ENCODE data around the gene CD200R1L. TPM values are rescaled to one million over a fixed set of nuclear protein-coding genes. Genes with fewer than 3 reads are reported as not detected.

CD200R1L gene
- total and polyA plus RNA-seq, 9 of the 15 experiments (the other 6 are each of a cell fraction or from before 2014, with no cell fraction given): not detected

DNA sequence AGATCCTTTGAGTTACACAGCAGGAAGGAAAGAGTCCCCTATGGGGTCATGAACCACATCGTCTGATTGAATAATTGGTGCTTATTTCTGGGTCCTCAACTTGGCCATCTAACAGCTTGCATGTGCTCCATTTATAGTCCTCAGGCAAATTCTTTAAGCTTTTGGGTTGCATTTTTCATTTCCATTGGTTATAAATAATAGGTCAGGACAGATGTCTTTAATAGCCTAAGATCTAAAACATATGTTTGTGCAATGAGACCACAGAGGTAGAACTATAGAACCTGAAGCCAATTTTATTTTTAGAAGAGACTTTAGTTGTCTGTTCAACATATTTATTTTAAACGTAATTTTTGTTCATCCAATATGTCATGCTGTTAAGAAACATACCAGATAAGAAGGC, 43.2 kb downstream of the CD200R1L start (continued):
- TF ChIP-seq EP400 (IDR thresholded peaks at IDR 0.05): no peak
- no peak for TF ChIP-seq CBFB (CRISPR knock-in tag; IDR thresholded peaks at IDR 0.05)
- no peak for TF ChIP-seq ELF1 (tag; IDR thresholded peaks at IDR 0.05)
- no peak for TF ChIP-seq RFX5 (IDR thresholded peaks at IDR 0.05; ENCODE audit: low read depth, low read length)
- TF ChIP-seq, protein P1, sequence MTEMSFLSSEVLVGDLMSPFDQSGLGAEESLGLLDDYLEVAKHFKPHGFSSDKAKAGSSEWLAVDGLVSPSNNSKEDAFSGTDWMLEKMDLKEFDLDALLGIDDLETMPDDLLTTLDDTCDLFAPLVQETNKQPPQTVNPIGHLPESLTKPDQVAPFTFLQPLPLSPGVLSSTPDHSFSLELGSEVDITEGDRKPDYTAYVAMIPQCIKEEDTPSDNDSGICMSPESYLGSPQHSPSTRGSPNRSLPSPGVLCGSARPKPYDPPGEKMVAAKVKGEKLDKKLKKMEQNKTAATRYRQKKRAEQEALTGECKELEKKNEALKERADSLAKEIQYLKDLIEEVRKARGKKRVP (CRISPR knock-in tag; IDR thresholded peaks at IDR 0.05): no peak
- TF ChIP-seq, protein P2, sequence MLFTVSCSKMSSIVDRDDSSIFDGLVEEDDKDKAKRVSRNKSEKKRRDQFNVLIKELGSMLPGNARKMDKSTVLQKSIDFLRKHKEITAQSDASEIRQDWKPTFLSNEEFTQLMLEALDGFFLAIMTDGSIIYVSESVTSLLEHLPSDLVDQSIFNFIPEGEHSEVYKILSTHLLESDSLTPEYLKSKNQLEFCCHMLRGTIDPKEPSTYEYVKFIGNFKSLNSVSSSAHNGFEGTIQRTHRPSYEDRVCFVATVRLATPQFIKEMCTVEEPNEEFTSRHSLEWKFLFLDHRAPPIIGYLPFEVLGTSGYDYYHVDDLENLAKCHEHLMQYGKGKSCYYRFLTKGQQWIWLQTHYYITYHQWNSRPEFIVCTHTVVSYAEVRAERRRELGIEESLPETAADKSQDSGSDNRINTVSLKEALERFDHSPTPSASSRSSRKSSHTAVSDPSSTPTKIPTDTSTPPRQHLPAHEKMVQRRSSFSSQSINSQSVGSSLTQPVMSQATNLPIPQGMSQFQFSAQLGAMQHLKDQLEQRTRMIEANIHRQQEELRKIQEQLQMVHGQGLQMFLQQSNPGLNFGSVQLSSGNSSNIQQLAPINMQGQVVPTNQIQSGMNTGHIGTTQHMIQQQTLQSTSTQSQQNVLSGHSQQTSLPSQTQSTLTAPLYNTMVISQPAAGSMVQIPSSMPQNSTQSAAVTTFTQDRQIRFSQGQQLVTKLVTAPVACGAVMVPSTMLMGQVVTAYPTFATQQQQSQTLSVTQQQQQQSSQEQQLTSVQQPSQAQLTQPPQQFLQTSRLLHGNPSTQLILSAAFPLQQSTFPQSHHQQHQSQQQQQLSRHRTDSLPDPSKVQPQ (CRISPR knock-in tag; IDR thresholded peaks at IDR 0.05; ENCODE audit: borderline replicate concordance): no peak
- no peak for TF ChIP-seq ASH1L (IDR thresholded peaks at IDR 0.05; ENCODE audit: borderline replicate concordance, low read depth, partially characterized antibody)
- no peak for TF ChIP-seq HDAC6 (IDR thresholded peaks at IDR 0.05; ENCODE audit: low read depth, low read length)
- no peak for TF ChIP-seq KDM2B (CRISPR knock-in tag; IDR thresholded peaks at IDR 0.05)

DNA sequence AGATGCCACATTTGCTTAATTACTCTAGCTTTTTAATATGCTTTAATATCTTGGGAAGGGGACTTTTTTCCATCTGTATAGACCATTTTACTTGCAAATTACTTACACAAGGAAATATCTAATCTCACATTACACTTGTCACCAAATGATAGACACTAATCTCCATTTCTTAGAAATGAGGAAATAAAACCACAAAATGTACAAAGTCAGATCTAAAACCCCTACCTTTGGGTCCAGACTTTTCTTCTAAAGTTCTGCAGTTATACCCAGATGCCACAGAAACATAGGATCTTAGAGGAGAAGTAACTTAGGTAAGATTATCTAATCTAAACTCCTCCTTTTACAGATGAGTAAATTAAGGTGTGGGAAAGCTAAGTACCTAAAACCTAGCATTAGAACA, 44.3 kb downstream of the CD200R1L start:
- Histone ChIP-seq H3K27ac (ENCODE audit: extremely low read depth, low read depth, low read length) (no peak overlapping the region), H3K4me3 (no peak overlapping the region), H3K9me1 (ENCODE audit: control insufficient read depth, insufficient read depth, low read length) (no peaks in the 10 kb centered on the region), H2AFZ (ENCODE audit: low read depth, low read length) (no peak overlapping the region), H3K36me3 (ENCODE audit: control insufficient read depth, insufficient read depth, low read length) (no peaks in the 10 kb centered on the region), H4K20me1 (replicated peaks; ENCODE audit: control insufficient read depth, insufficient read depth, low read length) (no peaks in the 10 kb centered on the region), H3K9me3 (replicated peaks; ENCODE audit: control insufficient read depth, insufficient read depth, low read depth, low read length) (no peaks in the 10 kb centered on the region), H3K4me2 (ENCODE audit: insufficient read depth, low read length) (no peak overlapping the region), H3K27me3 (ENCODE audit: control insufficient read depth in 2 of 2, insufficient read depth in 2 of 2, low read length in 2 of 2) (no peaks in the 10 kb centered on the region), H3K79me2 (ENCODE audit: control insufficient read depth, insufficient read depth, low read length) (no peaks in the 10 kb centered on the region), H3K4me1 (replicated peaks in 1 of 2; ENCODE audit: control insufficient read depth in 2 of 2, insufficient read depth in 2 of 2, low read length in 2 of 2) (no peaks in the 10 kb centered on the region), H3K9ac (ENCODE audit: insufficient read depth in 1 of 2, low read depth in 2 of 2, low read length in 2 of 2) (no peak overlapping the region)
- FAIRE-seq (no peak), ATAC-seq (no peak), DNase-seq (ENCODE audit: extremely low read depth in 1 of 4, low spot score in 3 of 4) (no peak)
- in situ Hi-C loops (cut with MboI) (no loop called here), intact Hi-C loops (cut with micrococcal nuclease) (no loop called here)
- BruUV-seq (replicated peaks): no TSS peak
- ChIA-PET POLR2A (no interaction called here), CTCF (ENCODE audit: low intra/inter-chr PET ratio) (no interaction called here)
- peak; percentile 17 for TF ChIP-seq MEIS2 (IDR thresholded peaks at IDR 0.05; ENCODE audit: partially characterized antibody)
- TF ChIP-seq RNF2 (IDR thresholded peaks at IDR 0.05): no peak
- peak in 1 of 2 experiments; percentile 64; a peak in 1 of 4 replicates for TF ChIP-seq ETV6 (IDR thresholded peaks at IDR 0.05; ENCODE audit: borderline replicate concordance in 1 of 2, low read depth in 2 of 2, low read length in 1 of 2)
- no peak for TF ChIP-seq ETV6 (CRISPR knock-in tag; IDR thresholded peaks at IDR 0.05; ENCODE audit: borderline replicate concordance)
- TF ChIP-seq RBM34 (IDR thresholded peaks at IDR 0.05; ENCODE audit: borderline replicate concordance, insufficient read depth, low read length): no peak
